GM23338 (cell line): ENCODE results near the gene PCED1A. TPM values are rescaled to one million over a fixed set of nuclear protein-coding genes. Genes with fewer than 3 reads are reported as not detected.

Source experiments
- ATAC-seq: fragments of 200-7000 bp; cut with Tn5 transposase; 3 replicates; pipeline ENCODE4 v1.9.1; 2020
- DNase-seq: peaks from one replicate; pipeline ENCODE4 v3.0.0-alpha.2; 2015; ENCODE audit warnings: low spot score
- H2AFZ ChIP-seq: fragments of 200-600 bp; sonication (generic); 2 replicates; pipeline ENCODE4 v1.8.0; 2016; ENCODE audit warnings: antibody characterized with exemption, mild to moderate bottlenecking, moderate library complexity
- H3F3A ChIP-seq: fragments of 200-600 bp; sonication (generic); replicated peaks from 2 replicates; pipeline ENCODE4 v1.8.0; 2017; ENCODE audit warnings: antibody characterized with exemption, mixed run types, low read depth
- H3K27ac ChIP-seq: fragments of 200-600 bp; sonication (generic); 2 replicates; pipeline ENCODE4 v1.6.1; 2016; ENCODE audit warnings: low read depth
- H3K27me3 ChIP-seq: fragments of 200-600 bp; sonication (generic); 2 replicates; pipeline ENCODE4 v1.8.0; 2016; ENCODE audit warnings: mild to moderate bottlenecking, mixed run types, moderate library complexity; ENCODE audit not compliant: insufficient read depth
- H3K36me3 ChIP-seq: fragments of 200-600 bp; sonication (generic); 2 replicates; pipeline ENCODE4 v1.8.0; 2016; ENCODE audit warnings: mild to moderate bottlenecking; ENCODE audit not compliant: insufficient read depth
- H3K4me1 ChIP-seq: fragments of 200-600 bp; sonication (generic); 2 replicates; pipeline ENCODE4 v1.8.0; 2016; ENCODE audit warnings: mild to moderate bottlenecking, moderate library complexity; ENCODE audit not compliant: insufficient read depth
- H3K4me2 ChIP-seq: fragments of 200-600 bp; sonication (generic); 2 replicates; pipeline ENCODE4 v1.7.1; 2017; ENCODE audit warnings: mixed run types
- H3K4me3 ChIP-seq: fragments of 200-600 bp; sonication (generic); 2 replicates; pipeline ENCODE4 v1.6.1; 2016; ENCODE audit warnings: mixed run types
- H3K79me2 ChIP-seq: fragments of 200-600 bp; sonication (generic); replicated peaks from 2 replicates; pipeline ENCODE4 v1.8.0; 2017; ENCODE audit warnings: mild to moderate bottlenecking; ENCODE audit not compliant: insufficient read depth
- H3K9me2 ChIP-seq: fragments of 200-600 bp; sonication (generic); 2 replicates; pipeline ENCODE4 v1.8.0; 2017; ENCODE audit not compliant: insufficient read depth
- H4K20me1 ChIP-seq: fragments of 200-600 bp; sonication (generic); replicated peaks from 2 replicates; pipeline ENCODE4 v1.8.0; 2017; ENCODE audit warnings: mild to moderate bottlenecking; ENCODE audit not compliant: insufficient read depth
- H3K27ac Mint-ChIP-seq: 2 replicates; pipeline ENCODE4 v1.8.0; 2020; ENCODE audit warnings: inconsistent platforms, mild to moderate bottlenecking, moderate library complexity, mixed read lengths
- H3K27me3 Mint-ChIP-seq: 3 replicates; pipeline ENCODE4 v1.8.0; 2022; ENCODE audit warnings: low read depth, mild to moderate bottlenecking, moderate library complexity, mixed read lengths, inconsistent platforms; ENCODE audit not compliant: insufficient read depth, poor library complexity
- H3K36me3 Mint-ChIP-seq: 3 replicates; pipeline ENCODE4 v1.8.0; 2021; ENCODE audit warnings: low read depth, mild to moderate bottlenecking, inconsistent platforms, moderate library complexity, mixed read lengths
- H3K4me1 Mint-ChIP-seq: 3 replicates; pipeline ENCODE4 v1.8.0; 2020; ENCODE audit warnings: mild to moderate bottlenecking, inconsistent platforms, mixed read lengths
- H3K4me3 Mint-ChIP-seq: 3 replicates; pipeline ENCODE4 v1.8.0; 2021; ENCODE audit warnings: moderate library complexity, mild to moderate bottlenecking, inconsistent platforms, mixed read lengths
- H3K9me3 Mint-ChIP-seq: 3 replicates; pipeline ENCODE4 v1.8.0; 2020; ENCODE audit warnings: moderate library complexity, mild to moderate bottlenecking, inconsistent platforms, mixed read lengths
- CREB1 ChIP-seq: fragments of 250-450 bp; sonication (Bioruptor Pico); IDR thresholded peaks from 2 replicates; pipeline ENCODE4 v1.5.0; 2020; ENCODE audit warnings: low read depth, mild to moderate bottlenecking, moderate library complexity
- EZH2 ChIP-seq: fragments of 200-600 bp; sonication (generic); IDR thresholded peaks from one replicate; pipeline ENCODE4 v1.8.0; 2017; ENCODE audit warnings: antibody characterized with exemption, mild to moderate bottlenecking, low read depth; ENCODE audit not compliant: unreplicated experiment
- EZH2phosphoT487 ChIP-seq: fragments of 200-600 bp; sonication (generic); IDR thresholded peaks from one replicate; pipeline ENCODE4 v1.8.1; 2018; ENCODE audit warnings: antibody characterized with exemption; ENCODE audit not compliant: unreplicated experiment
- NANOG ChIP-seq: IDR thresholded peaks from 2 replicates; pipeline ENCODE4 v1.6.1; 2016; ENCODE audit warnings: antibody characterized with exemption, borderline replicate concordance
- POLR2AphosphoS5 ChIP-seq: IDR thresholded peaks from 2 replicates; pipeline ENCODE4 v1.6.1; 2016; ENCODE audit warnings: antibody characterized with exemption, low read depth
- REST ChIP-seq: IDR thresholded peaks from one replicate; pipeline ENCODE4 v1.6.1; 2018; ENCODE audit warnings: antibody characterized with exemption; ENCODE audit not compliant: unreplicated experiment
- STAT1 ChIP-seq: IDR thresholded peaks from one replicate; pipeline ENCODE4 v1.6.1; 2016; ENCODE audit warnings: antibody characterized with exemption; ENCODE audit not compliant: unreplicated experiment
- ZNF114 ChIP-seq: fragments of 250-450 bp; sonication (Bioruptor Pico); IDR thresholded peaks from 2 replicates; pipeline ENCODE4 v1.5.0; 2020; ENCODE audit warnings: mild to moderate bottlenecking, moderate library complexity
- ZNF331 ChIP-seq: fragments of 250-450 bp; sonication (Bioruptor Pico); IDR thresholded peaks from 2 replicates; pipeline ENCODE4 v1.5.0; 2020; ENCODE audit warnings: low read depth, mild to moderate bottlenecking, moderate library complexity
- ZNF462 ChIP-seq: fragments of 250-450 bp; sonication (Bioruptor Pico); IDR thresholded peaks from 2 replicates; pipeline ENCODE4 v1.5.0; 2020; ENCODE audit warnings: mild to moderate bottlenecking, moderate library complexity
- polyA plus RNA-seq: library from polyadenylated mRNA; unstranded; fragments of >200 nt; fragmentation: Nextera tagmentation; extraction: Ambion mirVana; gene quantifications from 2 replicates; pipeline ENCODE4 v1.2.1, GENCODE V29; 2016
- total RNA-seq: library from RNA; depleted of rRNA; stranded (reverse); fragments of >200 nt; shearing (Covaris generic); gene quantifications from 2 replicates; pipeline ENCODE4 v1.2.3, GENCODE V29; 2014
- TF ChIP-seq, protein P1 (sequence below): IDR thresholded peaks from 2 replicates; pipeline ENCODE4 v1.6.1; 2016; ENCODE audit warnings: antibody characterized with exemption

The PCED1A gene
- total and polyA plus RNA-seq, 2 experiments from 2014 or later = 5.0 to 8.9 TPM

DNA sequence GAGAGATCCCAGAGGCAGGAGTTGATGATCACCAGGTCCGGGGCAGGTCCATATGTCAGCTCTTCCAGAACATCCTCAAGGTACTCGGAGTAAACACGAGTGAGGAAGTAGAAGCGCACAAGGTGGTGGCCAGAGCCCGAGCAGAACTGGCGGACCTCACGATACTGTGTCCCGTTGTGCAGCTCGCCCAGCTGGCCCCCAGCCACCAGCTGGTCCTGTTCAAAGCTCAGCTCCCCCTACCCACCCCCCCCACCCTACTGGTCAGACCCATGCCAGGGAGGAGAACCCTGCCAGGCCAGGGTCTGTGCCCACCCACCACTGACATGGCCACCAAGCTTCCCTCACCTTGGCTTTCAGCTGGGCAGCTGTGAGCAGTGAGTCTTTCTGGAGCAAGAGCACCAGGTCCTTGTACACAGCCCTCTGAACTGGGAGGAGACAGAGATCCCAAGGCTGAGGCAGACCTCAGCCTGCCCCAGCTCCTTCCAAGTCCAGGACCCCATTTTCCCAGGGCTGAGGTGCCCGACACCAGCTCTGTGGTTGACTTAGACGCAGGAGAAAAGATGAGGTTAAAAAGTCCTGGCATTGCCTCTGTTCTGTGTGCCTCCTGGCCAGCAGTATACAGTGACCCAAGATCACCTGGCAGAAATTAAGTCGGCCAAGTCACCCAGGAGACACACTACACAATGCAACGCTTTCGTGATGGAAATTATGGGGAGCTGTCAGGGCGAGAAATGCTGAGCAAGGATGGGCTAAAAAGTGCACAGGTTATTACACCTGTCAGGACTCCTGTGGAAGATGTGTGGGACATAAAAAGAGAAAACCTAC lies 1.4 kb downstream of the PCED1A start:
- no peaks in the 10 kb centered on the region for H4K20me1 ChIP-seq
- Mint-ChIP-seq H3K4me1 (peaks cover 5% of the 10 kb centered on the region), H3K9me3 (peaks cover 5% of the 10 kb centered on the region; the same call in 2 of the 3 replicates), H3K36me3 (peaks cover 4% of the 10 kb centered on the region), H3K27me3 (peaks cover 21% of the 10 kb centered on the region), H3K4me3 (peak overlapping the region; percentile 63), H3K27ac (no peak overlapping the region)
- H3K27ac ChIP-seq = no peak overlapping the region
- H2AFZ ChIP-seq = no peak overlapping the region
- no peaks in the 10 kb centered on the region for H3F3A ChIP-seq
- no peaks in the 10 kb centered on the region for H3K9me2 ChIP-seq
- H3K4me3 ChIP-seq = no peak overlapping the region
- no peak overlapping the region for H3K4me2 ChIP-seq
- ATAC-seq = no peak
- H3K79me2 ChIP-seq = no peaks in the 10 kb centered on the region
- H3K4me1 ChIP-seq = no peaks in the 10 kb centered on the region
- no peak for DNase-seq
- peaks cover 22% of the 10 kb centered on the region for H3K27me3 ChIP-seq
- TF ChIP-seq, protein P1, sequence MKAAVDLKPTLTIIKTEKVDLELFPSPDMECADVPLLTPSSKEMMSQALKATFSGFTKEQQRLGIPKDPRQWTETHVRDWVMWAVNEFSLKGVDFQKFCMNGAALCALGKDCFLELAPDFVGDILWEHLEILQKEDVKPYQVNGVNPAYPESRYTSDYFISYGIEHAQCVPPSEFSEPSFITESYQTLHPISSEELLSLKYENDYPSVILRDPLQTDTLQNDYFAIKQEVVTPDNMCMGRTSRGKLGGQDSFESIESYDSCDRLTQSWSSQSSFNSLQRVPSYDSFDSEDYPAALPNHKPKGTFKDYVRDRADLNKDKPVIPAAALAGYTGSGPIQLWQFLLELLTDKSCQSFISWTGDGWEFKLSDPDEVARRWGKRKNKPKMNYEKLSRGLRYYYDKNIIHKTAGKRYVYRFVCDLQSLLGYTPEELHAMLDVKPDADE = no peak
- TF ChIP-seq EZH2phosphoT487 (no peak), STAT1 (no peak), ZNF114 (CRISPR knock-in tag) (no peak), NANOG (no peak), REST (no peak), ZNF462 (no peak), POLR2AphosphoS5 (no peak), ZNF331 (CRISPR knock-in tag) (no peak), CREB1 (CRISPR knock-in tag) (no peak), EZH2 (no peak)
- H3K36me3 ChIP-seq = no peaks in the 10 kb centered on the region
